Prostate gland (tissue), 2 donors: ENCODE results near the gene BCL7B. TPM values are rescaled to one million over a fixed set of nuclear protein-coding genes. Genes with fewer than 3 reads are reported as not detected.

Experiments used
- DNase-seq: peaks from one replicate; pipeline ENCODE4 v3.0.0-alpha.2; 2019; ENCODE audit warnings: low spot score
- H3K27ac ChIP-seq, 2 donors: fragments of 200-600 bp; sonication (generic); 2 replicates each; pipeline ENCODE4 v1.5.1; 2017 to 2019
- H3K27me3 ChIP-seq: fragments of 200-600 bp; sonication (generic); replicated peaks from 2 replicates; pipeline ENCODE4 v1.5.1; 2019; ENCODE audit not compliant: insufficient read depth
- H3K36me3 ChIP-seq, 2 donors: fragments of 200-600 bp; sonication (generic); 1 replicate in 1 of 2; 2 replicates in 1 of 2; pipeline versions ENCODE4 v1.5.1 to v1.8.1; 2017 to 2019
- H3K4me1 ChIP-seq: fragments of 200-600 bp; sonication (generic); replicated peaks from 2 replicates; pipeline ENCODE4 v1.5.1; 2019
- H3K4me3 ChIP-seq, 2 donors: fragments of 200-600 bp; sonication (generic); 2 replicates each; pipeline ENCODE4 v1.5.1; 2017 to 2019
- H3K9me3 ChIP-seq: fragments of 200-600 bp; sonication (generic); 2 replicates; pipeline ENCODE4 v1.5.1; 2017
- POLR2A ChIP-seq: fragments of 450-650 bp; IDR thresholded peaks from one replicate; pipeline ENCODE4 v1.6.1; 2016; ENCODE audit warnings: antibody characterized with exemption, mild to moderate bottlenecking
- POLR2AphosphoS5 ChIP-seq: sonication (generic); formaldehyde crosslinking; IDR thresholded peaks from one replicate; pipeline ENCODE4 v1.6.1; 2017; ENCODE audit warnings: antibody characterized with exemption
- WGBS: methylation state at CpG from one replicate; pipeline ENCODE4 v1.1.5; 2018; 5-methylcytosine and 5-hydroxymethylcytosine counted together
- intact Hi-C: fragments of 100-400 bp; cut with DNase I; formaldehyde crosslinking; loops from one replicate; pipeline ENCODE4 v1.14.2; 2022
- total RNA-seq, 2 donors: library from RNA; depleted of rRNA; stranded (reverse); fragments of >200 nt; gene quantifications; one replicate each; pipeline ENCODE4 v1.1.0, GENCODE V29; 2016
- TF ChIP-seq, protein P1 (sequence below), 4 experiments: fragments of 200-600 bp in 2 of 4; fragments of 450-650 bp in 2 of 4; sonication (generic) in 2 of 4; IDR thresholded peaks; 1 replicate in 3 of 4; 2 replicates in 1 of 4; pipeline ENCODE4 v1.5.1; 2016 to 2019; ENCODE audit warnings: antibody characterized with exemption in 4 of 4, mild to moderate bottlenecking in 2 of 4, moderate library complexity in 2 of 4

The BCL7B gene
- total RNA-seq, 2 donors from 2014 or later, result 78.7 to 105 TPM

DNA sequence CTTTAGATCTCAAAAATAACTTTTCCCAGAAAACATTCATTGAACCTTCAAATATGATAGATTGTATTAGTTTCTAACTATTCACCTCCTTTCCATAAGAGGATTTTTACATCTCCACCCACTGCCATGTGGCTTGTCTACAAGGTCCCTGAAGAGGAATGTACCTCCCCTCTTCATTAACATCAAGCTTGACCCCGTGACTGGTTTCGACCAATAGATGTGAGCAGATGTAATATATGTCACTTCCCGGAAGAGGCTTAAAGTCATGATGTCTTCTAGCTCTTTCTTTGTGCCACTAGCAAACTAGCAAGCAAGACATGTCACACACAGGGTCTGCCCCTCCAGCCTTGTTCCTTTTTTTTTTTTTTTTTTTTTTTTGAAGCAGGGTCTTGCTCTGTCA, 42.3 kb downstream of the BCL7B start:
- 97% methylated on average over 3 of the region's 3 CpGs for WGBS
- no peak overlapping the region for H3K4me3 ChIP-seq
- no peak for TF ChIP-seq POLR2AphosphoS5
- TF ChIP-seq, protein P1, sequence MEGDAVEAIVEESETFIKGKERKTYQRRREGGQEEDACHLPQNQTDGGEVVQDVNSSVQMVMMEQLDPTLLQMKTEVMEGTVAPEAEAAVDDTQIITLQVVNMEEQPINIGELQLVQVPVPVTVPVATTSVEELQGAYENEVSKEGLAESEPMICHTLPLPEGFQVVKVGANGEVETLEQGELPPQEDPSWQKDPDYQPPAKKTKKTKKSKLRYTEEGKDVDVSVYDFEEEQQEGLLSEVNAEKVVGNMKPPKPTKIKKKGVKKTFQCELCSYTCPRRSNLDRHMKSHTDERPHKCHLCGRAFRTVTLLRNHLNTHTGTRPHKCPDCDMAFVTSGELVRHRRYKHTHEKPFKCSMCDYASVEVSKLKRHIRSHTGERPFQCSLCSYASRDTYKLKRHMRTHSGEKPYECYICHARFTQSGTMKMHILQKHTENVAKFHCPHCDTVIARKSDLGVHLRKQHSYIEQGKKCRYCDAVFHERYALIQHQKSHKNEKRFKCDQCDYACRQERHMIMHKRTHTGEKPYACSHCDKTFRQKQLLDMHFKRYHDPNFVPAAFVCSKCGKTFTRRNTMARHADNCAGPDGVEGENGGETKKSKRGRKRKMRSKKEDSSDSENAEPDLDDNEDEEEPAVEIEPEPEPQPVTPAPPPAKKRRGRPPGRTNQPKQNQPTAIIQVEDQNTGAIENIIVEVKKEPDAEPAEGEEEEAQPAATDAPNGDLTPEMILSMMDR (IDR thresholded peaks at IDR 0.05), result no peak
- TF ChIP-seq POLR2A, result no peak
- H3K4me1 ChIP-seq, result peaks cover 9% of the 10 kb centered on the region
- no peaks in the 10 kb centered on the region for H3K36me3 ChIP-seq
- intact Hi-C loops, result no loop called here
- H3K27ac ChIP-seq, result no peak overlapping the region
- no peak for DNase-seq
- no peaks in the 10 kb centered on the region for H3K27me3 ChIP-seq
- H3K9me3 ChIP-seq, result no peaks in the 10 kb centered on the region

DNA sequence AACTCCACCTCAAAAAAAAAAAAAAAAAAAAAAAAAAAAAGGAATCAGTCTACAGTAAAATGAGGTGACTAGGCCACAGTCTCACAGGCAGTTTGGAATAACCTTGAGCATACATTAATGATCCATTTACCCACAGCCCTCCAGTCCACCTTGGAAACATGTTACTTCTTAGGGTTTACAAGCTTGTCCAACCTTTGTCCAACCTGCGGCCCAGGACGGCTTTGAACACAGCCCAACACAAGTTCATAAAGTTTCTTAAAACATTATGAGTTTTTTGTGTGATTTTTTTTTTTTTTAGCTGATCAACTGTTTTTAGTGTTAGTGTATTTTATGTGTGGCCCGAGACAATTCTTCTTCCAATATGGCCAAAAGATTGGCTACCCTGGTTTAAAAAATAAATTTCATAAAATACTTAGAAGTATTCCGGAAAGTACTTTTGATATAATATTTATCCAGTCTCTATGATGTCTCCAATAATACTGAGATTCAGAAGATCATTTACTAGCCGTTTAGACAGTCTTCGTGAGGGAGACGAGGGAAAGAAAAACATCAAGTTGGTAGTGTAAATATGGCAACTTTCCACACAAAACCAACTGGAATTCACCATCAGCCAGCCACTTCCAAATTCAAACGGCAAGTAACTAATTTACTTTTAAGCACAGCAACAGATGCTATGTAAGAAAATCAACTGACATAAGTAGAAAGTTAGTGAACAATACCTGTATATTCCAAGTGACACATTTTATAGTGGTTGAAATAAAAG, 45.3 kb downstream of the BCL7B start:
- no peaks in the 10 kb centered on the region for H3K4me1 ChIP-seq
- no peaks in the 10 kb centered on the region for H3K27me3 ChIP-seq
- 50% methylated on average over 8 of the region's 8 CpGs for WGBS
- no peak for TF ChIP-seq POLR2AphosphoS5
- TF ChIP-seq POLR2A, result no peak
- TF ChIP-seq, protein P1 (IDR thresholded peaks at IDR 0.05), result no peak
- no peak for DNase-seq
- no peak overlapping the region for H3K4me3 ChIP-seq
- intact Hi-C loops, result no loop called here
- peaks cover 0 to 6% of the 10 kb centered on the region in 2 donors for H3K36me3 ChIP-seq
- no peaks in the 10 kb centered on the region for H3K9me3 ChIP-seq
- H3K27ac ChIP-seq, result no peak overlapping the region

DNA sequence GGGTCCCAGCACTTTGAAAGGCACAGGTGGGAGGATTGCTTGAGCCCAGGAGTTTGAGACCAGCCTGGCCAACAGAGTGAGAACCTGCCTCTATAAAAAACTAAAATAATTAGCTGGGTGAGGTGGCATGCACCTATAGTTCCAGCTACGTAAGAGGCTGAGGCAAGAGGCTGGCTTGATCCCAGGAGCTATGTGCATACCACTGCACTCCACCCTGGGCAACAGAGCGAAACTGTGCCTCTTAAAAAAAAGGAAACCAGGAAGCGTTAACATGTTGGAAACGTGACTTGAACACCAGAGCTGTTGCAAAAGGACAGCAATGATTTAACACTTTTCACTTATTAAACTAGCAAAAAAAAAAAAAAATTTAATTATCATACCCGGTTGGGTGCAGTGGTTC, 48.0 kb downstream of the BCL7B start:
- Histone ChIP-seq H3K9me3 (no peaks in the 10 kb centered on the region), H3K27me3 (no peaks in the 10 kb centered on the region), H3K36me3 (peaks cover 6% of the 10 kb centered on the region in 2 donors), H3K4me1 (no peaks in the 10 kb centered on the region), H3K4me3 (no peak overlapping the region), H3K27ac (no peak overlapping the region)
- no peak for TF ChIP-seq POLR2AphosphoS5
- no peak for DNase-seq
- intact Hi-C loops, result no loop called here
- 78% methylated on average over 5 of the region's 5 CpGs for WGBS

DNA sequence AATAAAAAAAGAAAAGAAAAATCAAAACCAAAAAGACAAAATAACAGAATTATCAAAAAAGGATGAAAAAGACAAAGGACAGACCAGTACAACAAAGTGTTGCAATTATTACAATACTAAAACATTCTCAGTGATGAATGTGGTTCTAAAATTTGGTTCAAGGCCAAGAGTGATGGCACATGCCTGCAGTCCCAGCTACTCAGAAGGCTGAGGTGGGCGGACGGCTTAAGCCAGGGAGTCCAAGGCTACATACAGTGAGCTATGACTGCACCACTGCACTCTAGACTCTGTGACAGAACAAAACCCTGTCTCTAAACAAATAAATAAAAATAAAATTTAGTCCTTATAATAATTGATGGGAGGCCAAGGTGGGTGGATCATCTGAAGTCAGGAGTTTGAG, 49.9 kb downstream of the BCL7B start:
- peaks cover 6% of the 10 kb centered on the region in 2 donors for H3K36me3 ChIP-seq
- no peaks in the 10 kb centered on the region for H3K9me3 ChIP-seq
- H3K27me3 ChIP-seq, result no peaks in the 10 kb centered on the region
- H3K27ac ChIP-seq, result no peak overlapping the region
- DNase-seq, result no peak
- intact Hi-C loops, result no loop called here
- TF ChIP-seq POLR2AphosphoS5, result no peak
- no peak for TF ChIP-seq POLR2A
- TF ChIP-seq, protein P1 (IDR thresholded peaks at IDR 0.05), result no peak
- H3K4me1 ChIP-seq, result no peaks in the 10 kb centered on the region
- 98% methylated on average over 2 of the region's 2 CpGs for WGBS
- H3K4me3 ChIP-seq, result no peak overlapping the region

DNA sequence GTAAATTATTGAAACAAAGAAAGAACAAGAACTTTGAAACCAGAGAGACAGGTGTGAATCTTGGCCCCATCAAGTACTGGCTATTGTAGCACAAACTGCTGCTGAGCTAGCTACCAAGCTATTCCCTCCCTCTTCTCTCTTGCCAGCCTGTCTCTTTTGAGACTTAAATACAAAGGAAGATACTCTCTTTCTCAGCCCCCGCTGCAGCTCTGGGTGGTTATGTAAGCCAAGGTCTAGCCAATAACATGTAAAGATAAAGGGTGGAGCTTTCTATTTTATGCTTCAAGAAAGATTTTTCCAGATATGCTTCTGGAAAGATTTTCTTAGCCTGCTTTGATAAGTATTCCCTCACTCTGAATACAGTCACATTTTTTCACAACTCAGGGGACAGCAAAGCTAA, 52.6 kb downstream of the BCL7B start:
- H3K27me3 ChIP-seq, result no peaks in the 10 kb centered on the region
- H3K9me3 ChIP-seq, result no peaks in the 10 kb centered on the region
- H3K36me3 ChIP-seq, result peaks cover 6% of the 10 kb centered on the region in 2 donors
- H3K4me1 ChIP-seq, result no peaks in the 10 kb centered on the region
- no peak for DNase-seq
- TF ChIP-seq, protein P1 (IDR thresholded peaks at IDR 0.05), result no peak
- TF ChIP-seq POLR2AphosphoS5 (no peak), POLR2A (no peak)
- H3K27ac ChIP-seq, result no peak overlapping the region
- intact Hi-C loops, result no loop called here
- 87% methylated on average over 1 of the region's 1 CpG for WGBS
- no peak overlapping the region for H3K4me3 ChIP-seq
